Measurements from ENCODE around the gene TEX22.
A peak's percentile ranks its signal among the peaks of the same experiment; 100 is the strongest.

The TEX22 gene

DNA sequence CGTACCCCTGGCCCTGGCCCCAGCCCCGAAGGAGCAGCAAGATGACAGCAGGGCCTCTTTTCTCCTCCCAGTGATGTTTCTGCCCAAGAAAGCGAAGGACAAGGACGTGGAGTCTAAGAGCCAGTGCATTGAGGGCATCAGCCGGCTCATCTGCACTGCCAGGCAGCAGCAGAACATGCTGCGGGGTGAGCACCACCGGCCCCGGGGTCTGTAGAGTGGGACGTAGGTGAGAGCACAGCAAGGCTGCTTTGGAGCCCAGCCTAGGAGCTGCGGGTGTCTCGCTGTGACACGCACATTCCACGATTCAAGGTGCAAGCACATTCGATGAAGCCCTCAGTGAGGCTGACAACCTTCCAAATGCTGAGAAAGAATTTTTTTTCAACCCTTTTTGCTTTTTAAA, 5.2 kb upstream of the TEX22 start:
- H3K4me3 ChIP-seq (ENCODE audit: low read depth, low read length): no peak overlapping the region
- TF ChIP-seq CTCF (IDR thresholded peaks at IDR 0.05; ENCODE audit: insufficient read depth, low read depth, low read length, missing control alignments): no peak
- no peak for DNase-seq (ENCODE audit: low read depth)

DNA sequence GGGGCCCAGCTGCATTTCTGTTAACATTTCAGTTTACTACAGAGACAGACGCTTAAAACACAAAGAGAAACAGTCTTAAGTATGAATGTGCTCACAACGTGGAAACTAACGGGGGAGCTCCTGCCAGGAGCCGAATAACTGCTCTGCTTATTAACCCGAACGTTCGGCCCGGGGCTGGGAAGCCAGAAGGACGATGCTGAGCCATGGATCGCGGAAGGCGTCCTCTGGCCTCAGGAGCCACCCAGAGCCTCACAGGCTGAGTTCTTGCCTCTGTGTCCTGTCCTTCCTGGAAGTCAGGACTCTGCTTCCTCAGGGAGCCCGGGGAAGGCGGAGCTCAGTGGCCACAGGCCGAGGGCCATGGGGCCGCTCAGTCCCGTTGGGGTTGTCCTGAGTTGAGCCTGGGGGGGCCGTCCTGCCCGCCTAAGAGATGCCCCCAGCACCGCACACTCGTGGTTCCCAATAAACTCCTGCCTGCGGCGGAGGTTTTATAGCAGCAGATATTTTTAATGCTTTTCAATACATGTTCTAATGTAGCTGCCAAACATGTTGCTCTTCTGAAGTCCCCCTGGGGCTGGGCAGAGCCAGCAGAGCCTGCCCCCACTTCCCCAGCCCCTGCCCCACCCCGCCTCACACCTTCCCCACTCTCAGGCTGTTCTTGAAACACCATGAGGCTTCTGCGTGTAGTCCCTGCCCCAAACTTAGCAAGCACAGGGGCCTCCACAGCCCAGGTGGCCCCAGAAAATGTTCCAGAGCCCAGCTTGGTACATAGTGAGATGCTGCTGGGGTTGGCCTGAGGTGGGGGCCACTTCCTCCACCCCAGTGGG, 3.4 kb upstream of the TEX22 start:
- no peak for DNase-seq (ENCODE audit: low read depth)
- no peak overlapping the region for H3K4me3 ChIP-seq (ENCODE audit: low read depth, low read length)
- no peak for TF ChIP-seq CTCF (IDR thresholded peaks at IDR 0.05; ENCODE audit: insufficient read depth, low read depth, low read length, missing control alignments)

DNA sequence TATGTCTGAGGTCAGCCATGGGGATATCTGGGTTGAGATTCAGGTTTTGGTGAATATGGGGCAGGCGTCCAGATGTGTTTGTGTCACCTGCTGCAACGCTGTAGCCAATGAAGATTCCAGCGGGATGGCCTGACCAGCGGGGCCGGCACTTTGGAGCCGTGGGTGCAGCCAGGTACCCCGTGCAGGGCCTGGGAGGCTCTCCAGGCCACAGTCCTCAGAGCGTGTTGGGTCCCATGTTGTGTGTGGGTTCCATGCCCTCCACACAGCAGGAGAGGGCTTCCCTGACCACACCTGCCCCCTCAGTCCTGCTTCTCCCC, 2.8 kb upstream of the TEX22 start:
- TF ChIP-seq CTCF (IDR thresholded peaks at IDR 0.05; ENCODE audit: insufficient read depth, low read depth, low read length, missing control alignments): no peak
- H3K4me3 ChIP-seq (ENCODE audit: low read depth, low read length): no peak overlapping the region
- no peak for DNase-seq (ENCODE audit: low read depth)

DNA sequence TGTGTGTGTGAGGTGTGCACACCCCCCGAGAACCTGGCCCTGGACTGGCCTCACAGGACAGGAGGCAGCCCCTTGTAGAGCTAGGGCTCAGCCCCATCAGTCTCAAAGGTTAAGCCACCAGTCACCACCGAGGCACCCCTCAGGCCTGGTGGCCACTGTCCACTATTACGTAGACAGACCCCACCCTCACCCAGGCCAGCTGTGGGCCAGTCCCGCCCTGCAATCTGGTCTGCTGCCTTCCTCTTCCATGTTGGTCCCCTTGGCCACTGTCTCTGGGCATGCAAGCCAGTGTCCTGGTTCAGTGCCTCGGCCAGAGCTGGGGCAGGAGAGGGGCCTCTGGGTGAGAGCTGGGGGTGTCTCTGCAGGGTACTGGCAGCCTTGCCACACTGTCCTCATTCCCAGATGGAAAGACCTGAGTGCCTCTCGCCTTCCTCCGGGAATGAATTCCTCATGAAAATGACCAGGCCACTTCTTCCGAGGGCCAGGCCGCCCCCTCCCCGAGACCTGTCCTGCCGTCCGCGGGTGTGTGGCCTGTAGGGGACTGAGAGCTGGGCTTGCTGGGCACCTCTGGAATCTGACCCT, 897 bp upstream of the TEX22 start:
- no peak for DNase-seq (ENCODE audit: low read depth)
- H3K4me3 ChIP-seq (ENCODE audit: low read depth, low read length): peak overlapping the region; percentile 64
- TF ChIP-seq CTCF (IDR thresholded peaks at IDR 0.05; ENCODE audit: insufficient read depth, low read depth, low read length, missing control alignments): no peak

DNA sequence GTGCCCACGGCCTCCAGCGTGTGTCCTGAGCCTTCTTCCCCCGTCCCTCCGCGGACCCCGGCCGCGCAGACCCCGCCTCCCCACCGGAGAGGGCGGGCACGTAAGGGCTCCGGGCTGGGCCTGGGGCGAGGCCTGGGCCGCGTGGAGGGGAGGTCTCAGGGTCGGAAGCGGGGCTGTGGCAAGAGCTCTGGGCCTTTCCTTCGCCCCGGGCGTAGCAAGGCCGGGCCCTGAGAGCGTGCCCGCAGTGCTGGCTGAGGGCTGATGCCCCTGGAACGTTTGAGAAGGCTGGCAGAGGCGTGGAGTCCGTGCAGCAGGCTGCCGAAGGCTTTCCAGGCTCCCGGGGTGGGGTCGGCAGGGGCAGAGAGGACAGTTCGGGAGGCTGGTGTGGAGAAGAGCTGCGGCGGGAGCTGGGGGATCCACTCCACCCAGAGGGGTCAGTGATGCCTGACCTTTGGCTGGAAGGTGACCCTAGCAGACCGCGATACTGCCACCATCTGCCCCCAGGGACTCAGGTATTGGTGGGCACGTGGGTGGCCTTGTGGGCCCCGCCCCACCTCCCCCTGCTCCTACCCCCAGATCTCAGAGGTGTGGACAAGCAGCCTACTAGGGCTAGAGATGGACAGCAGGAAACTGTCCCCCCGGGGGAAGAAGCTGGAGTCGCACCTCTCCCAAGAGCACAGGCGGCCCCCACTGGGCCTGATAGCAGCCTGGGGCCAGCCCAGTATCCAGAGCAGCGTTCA, 558 bp downstream of the TEX22 start:
- TF ChIP-seq CTCF (IDR thresholded peaks at IDR 0.05; ENCODE audit: insufficient read depth, low read depth, low read length, missing control alignments): no peak
- peak; percentile 79 for DNase-seq (ENCODE audit: low read depth)
- H3K4me3 ChIP-seq (ENCODE audit: low read depth, low read length): peak overlapping the region; percentile 64

DNA sequence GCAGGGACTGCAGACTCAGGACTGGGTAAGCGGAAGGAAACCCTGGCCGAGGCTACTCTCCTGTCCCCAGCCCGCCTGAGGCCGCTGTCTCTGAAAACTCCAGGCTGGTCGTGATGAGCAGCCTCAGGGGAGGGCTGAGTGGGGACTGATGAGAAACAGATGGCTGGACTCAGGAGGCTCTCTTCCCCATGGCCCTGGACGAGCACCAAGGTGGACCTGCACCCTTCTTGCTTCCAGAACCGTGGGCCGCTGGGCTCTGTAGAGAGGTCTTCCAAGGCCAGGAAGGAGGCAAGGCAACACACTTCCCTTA, 1.1 kb downstream of the TEX22 start:
- no peak for DNase-seq (ENCODE audit: low read depth)
- H3K4me3 ChIP-seq (ENCODE audit: low read depth, low read length): peak overlapping the region; percentile 64
- TF ChIP-seq CTCF (IDR thresholded peaks at IDR 0.05; ENCODE audit: insufficient read depth, low read depth, low read length, missing control alignments): no peak

Measured in GM12865 (cell line).